Activated naive CD8-positive, alpha-beta T cell treated with anti-CD3 and anti-CD28 coated beads, Interleukin-2, amount 50 U/mL, for 16 hours (primary cell): ENCODE results near the gene DRC7.

Experiments
- DNase-seq: peaks from one replicate; pipeline ENCODE4 v3.0.0-alpha.2; 2020; ENCODE audit warnings: low read depth, low spot score

The DRC7 gene

GRCh38 chr16:57676553-57677085 lies 18.0 kb upstream of the DRC7 start:
- DNase-seq = no peak

DNA sequence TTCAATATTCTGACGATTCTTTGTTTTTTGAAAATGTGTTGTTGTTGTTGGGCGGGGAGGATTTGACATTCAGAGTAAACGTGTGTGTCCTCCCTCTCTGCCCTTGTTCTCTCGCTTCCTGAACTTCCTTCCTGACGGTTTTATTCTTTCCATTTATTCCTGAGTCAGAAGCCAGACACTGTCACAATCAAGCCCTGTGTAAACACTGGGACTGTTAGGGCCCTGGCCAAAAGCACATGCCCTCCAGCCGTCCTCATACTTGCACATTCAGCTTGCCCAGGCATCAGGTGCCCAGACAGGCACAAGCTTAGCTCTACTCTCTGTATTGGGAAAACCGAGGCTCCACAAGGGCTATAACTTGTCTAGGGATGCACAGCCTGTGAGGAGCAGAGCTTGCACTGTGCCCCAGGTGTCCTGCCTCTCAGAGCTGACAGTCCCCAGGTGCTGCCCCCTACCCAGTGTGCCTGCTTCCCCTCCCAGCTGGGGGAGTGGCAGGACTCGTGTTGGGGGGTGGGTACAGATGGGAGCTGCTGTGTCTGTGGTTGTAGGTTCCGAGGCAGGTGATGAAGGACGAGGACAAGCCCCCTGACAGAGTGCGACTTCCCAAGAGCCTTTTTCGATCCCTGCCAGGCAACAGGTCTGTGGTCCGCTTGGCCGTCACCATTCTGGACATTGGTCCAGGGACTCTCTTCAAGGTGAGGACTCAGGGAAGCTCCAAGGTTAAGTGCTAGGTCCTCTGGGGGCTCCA lies 16.8 kb upstream of the DRC7 start:
- DNase-seq = no peak

- DNase-seq = no peak
These were observed 15.6 kb upstream of the DRC7 start for GRCh38 chr16:57679016-57679415.

- no peak for DNase-seq
These were observed 14.7 kb upstream of the DRC7 start for GRCh38 chr16:57679767-57680482.

- DNase-seq = no peak
These were observed 13.7 kb upstream of the DRC7 start for GRCh38 chr16:57680842-57681375.

DNA sequence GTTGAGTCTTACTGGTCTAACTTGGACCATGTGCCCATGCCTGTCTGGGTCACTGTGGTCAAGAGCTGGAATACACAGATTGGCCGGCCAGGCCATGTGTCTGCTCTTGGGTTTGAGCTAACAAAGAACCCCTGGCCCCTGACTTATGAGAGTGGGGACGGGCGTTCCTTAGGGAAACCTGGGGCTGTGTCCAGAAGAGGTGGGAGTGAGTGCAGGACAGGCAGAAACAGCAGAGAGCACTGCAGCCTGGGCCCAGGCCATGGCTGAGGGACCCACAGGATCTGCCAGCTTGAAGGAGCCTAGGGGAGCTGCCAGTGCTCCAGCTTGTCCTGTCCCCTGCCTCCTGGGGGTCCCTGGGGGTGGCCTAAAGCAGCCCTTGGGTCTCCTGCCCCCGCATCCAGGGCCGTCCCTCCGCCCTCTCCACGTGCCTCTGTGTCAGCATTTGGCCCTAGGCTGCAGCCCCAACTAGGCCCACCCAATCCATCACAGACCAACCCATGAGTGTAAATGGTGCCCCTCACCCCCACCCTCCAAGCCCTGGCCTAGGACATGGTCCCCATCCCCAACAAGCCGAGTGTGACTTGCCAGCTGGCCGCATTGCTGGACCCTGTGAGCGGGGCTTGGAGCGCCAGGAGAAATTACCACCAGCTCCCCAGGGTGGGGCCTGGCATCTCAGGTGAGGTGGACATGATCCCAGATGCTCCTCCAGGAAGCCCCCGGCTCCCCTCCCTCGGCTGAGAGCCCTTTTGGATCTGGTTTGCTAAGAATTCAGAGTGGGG lies 12.5 kb upstream of the DRC7 start:
- no peak for DNase-seq

DNA sequence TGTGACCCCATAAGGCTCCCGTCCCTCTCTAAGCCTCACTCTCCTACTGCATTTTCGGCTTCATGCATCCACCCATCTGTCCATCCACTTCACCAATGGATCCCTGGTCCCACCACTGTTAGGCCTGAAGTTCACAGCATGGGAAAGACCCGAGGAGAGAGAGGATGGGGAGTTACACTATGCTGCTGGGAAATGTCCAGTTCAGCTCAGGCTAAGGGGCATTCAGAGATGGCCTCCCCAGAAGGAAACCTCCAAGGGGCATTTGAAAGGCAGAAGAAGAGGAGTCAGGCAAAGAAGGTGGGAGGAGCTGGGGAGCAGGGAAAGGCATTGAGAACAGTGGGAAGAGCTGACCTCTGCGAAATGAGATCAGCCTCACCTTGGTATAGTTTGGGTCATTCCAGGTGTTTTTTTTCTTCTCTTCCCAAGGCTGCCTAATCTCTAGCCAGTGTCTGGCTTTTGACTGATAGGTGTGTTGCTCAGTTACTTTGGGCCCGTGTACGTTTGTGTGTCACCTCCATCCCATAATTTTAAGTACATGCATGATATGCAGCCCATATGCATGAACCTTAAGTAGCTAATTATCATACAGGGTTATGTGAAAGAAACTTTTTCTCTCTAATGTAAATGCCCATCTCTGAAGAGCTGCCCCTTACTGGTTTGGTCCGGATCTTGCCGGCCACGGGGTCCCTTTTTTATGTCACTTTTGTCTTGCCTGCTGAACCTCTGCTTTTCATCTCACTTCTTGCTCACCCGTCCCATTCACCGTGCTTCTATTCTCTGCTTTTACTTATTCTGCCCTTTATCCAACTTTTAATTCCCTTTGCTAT lies 11.6 kb upstream of the DRC7 start:
- no peak for DNase-seq

GRCh38 chr16:57683636-57684545 lies 10.7 kb upstream of the DRC7 start:
- no peak for DNase-seq

GRCh38 chr16:57684626-57685358 lies 9.8 kb upstream of the DRC7 start:
- no peak for DNase-seq

DNA sequence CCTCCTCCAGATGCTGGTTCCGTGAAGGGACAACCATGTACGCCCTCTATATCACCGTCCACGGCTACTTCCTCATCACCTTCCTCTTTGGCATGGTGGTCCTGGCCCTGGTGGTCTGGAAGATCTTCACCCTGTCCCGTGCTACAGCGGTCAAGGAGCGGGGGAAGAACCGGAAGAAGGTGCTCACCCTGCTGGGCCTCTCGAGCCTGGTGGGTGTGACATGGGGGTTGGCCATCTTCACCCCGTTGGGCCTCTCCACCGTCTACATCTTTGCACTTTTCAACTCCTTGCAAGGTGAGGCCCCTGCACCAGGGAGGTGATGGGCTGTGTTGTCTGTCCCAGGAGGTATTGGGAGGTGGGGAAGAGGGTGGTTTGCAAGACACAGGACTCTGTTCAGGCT lies 9.0 kb upstream of the DRC7 start:
- no peak for DNase-seq

GRCh38 chr16:57686577-57686976 lies 8.0 kb upstream of the DRC7 start:
- no peak for DNase-seq

- no peak for DNase-seq
These were observed 7.2 kb upstream of the DRC7 start for GRCh38 chr16:57687363-57687929.

GRCh38 chr16:57688487-57688986 lies 6.1 kb upstream of the DRC7 start:
- no peak for DNase-seq

DNA sequence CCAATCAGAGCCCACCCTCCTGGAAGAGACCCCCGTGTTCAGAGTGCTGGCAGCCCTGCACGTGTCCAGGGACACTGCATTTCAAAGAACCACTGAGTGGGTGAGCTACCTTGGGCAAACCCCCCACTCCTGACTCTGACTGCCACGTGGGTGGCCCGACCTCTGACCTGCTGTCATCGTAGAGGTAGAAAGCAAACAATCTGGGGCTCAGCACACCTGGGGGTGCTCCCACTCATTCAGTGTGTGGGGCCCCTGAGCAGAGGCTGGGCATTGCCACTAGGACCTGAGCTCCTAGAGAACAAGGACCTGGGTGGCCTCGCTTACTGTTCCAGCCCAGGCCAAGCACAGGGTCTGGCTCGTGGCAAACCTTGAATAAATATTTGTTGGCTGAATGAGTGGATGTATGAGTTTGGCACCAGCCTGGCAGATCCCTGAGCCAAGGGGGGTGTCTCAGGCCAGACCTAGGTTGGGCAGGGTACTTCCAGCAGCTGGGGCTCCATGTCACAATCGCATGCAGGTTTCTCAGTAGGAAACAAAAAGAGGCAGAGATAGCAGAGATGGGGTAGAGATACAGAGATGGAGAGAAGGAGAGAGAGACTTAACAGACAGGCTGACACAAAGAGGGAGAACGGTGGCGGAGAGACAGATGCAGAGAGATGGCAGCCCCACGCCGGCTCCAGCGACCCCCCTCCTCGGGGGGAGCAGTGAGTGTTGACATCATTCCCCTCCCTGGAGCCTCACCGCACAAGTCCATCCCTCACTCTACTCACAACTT lies 5.4 kb upstream of the DRC7 start:
- no peak for DNase-seq

GRCh38 chr16:57689762-57690558 lies 4.6 kb upstream of the DRC7 start:
- no peak for DNase-seq

GRCh38 chr16:57690782-57691471 lies 3.7 kb upstream of the DRC7 start:
- no peak for DNase-seq

DNA sequence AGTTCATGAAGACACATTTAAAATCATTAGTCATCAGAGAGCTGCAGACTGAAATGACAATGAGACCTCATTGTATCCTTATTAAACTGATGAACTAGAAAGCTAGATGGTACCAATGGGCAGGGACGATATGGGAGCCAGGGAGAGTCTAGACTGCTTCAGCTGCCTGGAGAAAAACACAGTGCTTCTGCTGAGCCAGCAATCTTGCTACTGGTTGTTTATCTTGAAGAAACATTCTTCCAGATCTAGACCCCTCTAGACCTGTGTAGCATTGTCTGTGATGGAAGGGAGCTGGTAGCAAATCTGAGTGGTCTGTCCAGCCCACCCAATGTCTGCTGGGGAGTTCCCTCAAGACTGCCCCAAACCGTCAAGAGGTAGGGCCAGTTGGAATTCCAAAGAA lies 2.0 kb upstream of the DRC7 start:
- DNase-seq = no peak
